Raji (cell line): ENCODE results near the gene ST3GAL3.

Source experiments
- POLR2A ChIP-seq: IDR thresholded peaks from 2 replicates; pipeline ENCODE4 v1.6.1; 2011; ENCODE audit warnings: low read depth, low read length, control low read depth; ENCODE audit not compliant: insufficient read depth

ST3GAL3 gene

DNA sequence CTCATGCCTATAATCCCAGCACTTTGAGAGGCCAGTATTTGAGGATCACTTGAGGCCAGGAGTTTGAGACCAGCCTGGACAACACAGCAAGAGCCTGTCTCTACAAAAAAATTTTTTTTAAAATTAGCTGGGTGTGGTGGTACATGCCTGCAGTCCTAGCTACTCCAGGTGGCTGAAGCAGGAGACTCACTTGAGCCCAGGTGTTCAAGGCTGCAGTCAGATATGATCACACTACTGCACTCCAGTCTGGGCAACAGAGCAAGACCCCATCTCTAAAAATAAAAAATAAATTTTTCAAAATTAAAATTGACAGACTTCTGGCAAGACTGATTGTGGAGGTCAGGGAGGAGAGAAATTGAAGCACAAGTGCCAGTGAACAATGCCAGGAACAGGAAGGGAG is 60.8 kb downstream of the ST3GAL3 start:
- no peak for TF ChIP-seq POLR2A

DNA sequence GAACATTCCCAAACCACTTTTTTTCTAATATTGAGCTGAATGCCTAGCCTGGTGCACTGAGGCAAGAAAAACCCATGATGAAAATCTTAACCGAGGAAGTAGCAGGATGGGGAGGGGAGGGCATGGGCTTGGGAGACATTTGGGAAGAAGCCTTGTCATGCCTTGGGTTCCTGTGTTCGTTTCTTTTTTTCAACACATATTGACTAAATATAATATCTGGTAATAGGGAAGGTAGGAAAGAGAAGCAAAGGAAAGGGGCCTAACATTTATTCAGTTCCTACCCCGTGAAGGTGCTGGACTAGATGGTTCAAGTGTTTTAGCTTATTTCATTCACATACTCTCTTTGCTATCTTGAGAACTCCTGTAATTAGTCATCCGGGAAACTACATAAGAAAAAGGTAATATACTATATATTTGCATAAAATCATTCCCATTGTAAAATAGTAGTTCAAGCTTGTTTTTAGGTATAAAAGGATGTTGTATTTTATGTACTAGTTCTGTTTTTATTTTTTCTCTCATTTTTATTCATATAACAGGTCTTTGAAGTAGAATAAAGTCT is 62.1 kb downstream of the ST3GAL3 start:
- TF ChIP-seq POLR2A = no peak

DNA sequence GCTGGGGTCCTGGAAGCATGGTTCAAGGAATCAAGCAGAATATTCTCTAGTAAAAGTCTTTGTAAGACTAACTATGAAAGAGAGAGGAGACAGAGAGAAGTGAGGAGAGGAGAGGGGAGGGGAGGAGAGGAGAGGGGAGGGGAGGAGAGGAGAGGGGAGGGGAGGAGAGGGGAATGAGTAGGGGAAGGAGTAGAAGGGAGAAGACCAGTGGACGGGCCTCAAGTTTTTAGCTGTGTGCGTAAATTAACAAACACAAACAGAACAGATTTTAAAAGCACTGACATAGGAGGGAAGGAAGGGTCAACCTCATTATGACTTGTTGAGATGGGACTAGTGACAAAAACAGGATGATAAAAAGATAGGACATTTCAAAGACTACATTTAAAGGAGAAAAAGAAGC is 62.8 kb downstream of the ST3GAL3 start:
- no peak for TF ChIP-seq POLR2A

DNA sequence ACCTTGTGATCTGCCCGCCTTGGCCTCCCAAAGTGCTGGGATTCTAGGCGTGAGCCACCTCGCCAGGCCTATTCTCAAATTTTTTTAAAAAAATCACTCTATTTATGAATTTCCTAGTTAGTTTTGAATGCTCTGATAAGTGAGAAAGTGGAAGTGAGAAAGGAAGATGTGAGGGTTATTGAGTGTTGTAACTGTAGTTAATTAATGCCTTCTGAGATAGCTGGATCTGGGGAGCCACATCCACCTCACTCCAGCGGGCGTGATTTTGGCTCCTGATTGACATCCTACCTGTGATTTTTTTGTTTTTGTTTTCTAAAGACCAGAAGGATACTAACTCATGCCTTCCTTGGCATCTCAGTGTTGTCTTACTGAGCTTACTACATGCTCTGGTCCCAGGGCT is 65.6 kb downstream of the ST3GAL3 start:
- TF ChIP-seq POLR2A = no peak

DNA sequence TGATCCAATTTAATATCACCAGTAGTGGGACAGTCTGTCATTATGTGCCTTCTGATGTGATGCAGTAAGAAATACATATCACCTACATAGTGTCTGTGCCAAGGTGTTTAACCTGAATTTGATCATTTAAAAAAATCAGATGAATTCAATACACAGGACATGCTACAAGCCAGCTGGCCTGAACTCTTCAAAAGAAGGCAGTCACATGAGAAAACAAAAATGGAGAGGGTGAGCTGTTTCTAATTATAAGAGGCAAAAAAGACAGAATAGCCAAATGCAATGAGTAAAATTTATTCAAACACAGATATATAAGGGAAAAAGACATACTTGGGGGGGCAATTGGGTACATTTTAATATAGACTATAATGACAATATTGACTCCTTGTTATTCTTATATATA is 66.5 kb downstream of the ST3GAL3 start:
- no peak for TF ChIP-seq POLR2A

DNA sequence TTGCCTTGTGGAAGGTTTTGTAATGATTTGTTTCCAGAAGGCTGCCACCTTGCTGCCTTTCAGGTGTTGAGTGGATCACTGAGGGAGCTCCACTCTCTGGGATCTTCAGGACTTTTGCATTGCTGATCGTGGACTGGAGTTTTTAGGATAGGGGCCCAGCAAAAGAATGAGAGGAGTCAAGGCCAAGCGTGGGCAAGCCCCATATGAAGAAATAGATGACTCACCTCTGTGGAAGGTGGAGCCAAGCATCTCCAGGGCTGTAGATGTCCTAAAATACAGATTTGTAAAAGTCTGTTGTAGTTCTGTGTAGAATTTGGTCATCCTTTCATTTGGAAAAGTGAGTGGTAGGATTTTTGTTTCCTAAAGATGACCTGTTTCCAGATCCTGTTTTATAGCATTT is 67.0 kb downstream of the ST3GAL3 start:
- no peak for TF ChIP-seq POLR2A

DNA sequence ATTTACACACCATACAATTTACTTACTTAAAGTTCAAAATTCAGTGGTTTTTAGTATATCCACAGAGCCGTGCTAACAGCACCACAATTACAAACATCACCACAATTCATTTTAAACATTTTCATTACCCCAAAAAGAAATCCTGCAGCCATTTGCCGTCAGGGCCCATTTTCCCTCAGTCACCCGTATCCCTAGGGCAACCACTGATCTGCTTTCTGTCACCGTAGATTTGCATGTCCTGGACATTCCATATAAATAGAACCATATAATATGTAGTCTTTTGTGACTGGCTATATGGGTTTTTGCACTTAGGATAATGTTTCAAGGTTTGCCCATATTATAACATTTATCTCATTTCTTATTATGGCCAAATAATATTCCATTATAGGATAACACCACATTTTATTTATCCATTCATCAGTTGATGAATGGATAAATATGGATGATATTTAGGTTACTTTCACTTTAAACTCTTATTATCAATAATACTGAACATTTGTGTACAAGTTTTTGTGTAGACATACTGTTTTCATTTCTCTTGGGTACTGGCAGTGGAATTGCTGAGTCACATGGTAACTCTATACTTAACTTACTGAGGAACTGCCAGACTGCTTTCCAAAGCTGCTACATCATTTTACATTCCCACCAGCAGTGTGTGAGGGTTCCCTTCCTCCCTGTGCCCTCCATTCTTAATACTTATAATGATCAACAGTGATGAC is 68.9 kb downstream of the ST3GAL3 start:
- no peak for TF ChIP-seq POLR2A

DNA sequence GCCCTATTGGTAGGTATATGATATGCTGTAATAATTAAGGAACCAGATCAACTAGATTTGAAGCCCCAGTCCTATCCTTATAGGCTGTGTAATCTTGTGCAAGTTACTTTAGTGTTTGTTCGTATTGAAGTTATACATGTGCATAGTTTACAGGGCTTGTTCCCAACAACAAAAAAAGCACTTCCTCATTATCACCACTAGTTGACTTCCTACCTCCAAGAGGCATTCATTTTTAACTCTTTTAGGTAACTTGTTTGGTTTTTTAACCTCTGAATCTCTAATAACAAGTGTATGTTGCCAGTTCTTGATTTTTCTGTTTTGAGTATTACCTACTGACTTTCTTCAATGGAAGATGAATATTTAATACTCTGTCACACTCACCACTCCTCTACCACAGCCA is 71.9 kb downstream of the ST3GAL3 start:
- no peak for TF ChIP-seq POLR2A

DNA sequence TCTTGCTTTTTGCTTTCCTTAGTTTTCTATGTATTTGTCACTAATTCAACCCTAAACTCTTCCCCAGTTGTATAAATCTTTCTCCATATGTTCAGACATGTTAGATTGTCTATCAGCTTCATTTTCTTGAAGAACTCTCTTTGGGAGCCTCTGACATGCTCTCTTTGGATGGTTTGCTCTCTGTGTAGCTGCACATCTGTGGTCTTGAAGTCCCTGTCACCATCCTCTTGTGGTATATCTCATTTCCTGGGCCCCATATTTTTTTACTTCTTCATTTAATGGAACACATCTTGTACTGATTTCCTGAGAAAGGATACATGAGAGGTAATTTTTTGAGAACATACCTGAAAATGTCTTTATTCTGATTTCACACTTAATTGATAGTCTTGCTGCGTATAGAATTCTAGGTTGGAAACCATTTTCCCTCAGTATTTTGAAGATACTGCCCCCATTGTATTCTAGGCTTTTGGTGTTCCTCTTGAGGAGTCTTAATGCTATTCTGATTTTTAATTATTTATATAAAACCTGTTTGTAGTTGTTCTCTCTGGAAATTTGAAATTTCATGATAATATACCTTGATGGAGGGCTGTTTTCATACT is 72.6 kb downstream of the ST3GAL3 start:
- TF ChIP-seq POLR2A = no peak

DNA sequence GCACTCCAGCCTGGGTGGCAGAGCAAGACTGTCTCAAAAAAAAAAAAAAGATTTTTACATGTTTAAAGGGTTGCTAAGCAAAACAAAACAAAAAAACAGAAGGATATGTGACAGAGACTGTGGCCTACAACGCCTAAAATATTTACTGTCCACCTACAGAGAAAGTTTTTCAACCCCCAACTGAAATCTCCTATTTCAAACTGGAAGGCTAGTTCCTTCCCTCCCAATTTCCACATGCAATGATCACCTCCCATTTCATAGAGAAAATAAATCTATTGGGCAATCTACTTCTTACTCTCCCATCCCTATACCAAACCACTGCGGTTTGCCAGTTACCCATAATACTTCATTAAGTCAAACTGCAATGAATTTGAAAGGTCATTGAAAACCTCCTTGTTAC is 74.2 kb downstream of the ST3GAL3 start:
- no peak for TF ChIP-seq POLR2A

DNA sequence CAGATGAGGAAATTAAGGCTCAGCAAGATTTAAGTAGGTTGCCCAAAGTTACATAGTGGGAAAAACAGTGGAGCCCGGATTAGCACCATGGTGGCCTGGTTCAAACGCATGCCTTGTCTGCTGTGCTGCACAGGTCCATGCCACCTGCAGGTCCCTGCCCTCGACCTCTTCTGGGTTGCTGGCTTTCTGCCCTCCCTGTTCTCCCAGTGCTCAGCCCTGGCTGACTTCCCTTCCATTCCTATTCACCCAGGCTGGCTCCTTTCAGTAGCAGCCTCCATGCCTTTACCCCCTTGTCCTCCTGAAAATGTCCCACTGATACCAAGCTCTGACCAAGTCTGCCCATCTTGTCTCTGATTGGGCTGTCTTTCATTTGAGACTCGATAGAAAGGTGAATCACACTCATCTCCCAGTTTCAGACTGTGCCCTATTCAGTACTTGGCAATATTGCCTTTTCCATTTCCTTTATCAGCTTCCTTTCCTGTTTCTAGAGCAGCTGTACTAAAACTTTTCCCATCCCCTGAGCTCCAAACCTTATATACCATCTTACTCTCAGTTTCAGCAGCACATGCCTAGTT is 75.8 kb downstream of the ST3GAL3 start:
- no peak for TF ChIP-seq POLR2A

DNA sequence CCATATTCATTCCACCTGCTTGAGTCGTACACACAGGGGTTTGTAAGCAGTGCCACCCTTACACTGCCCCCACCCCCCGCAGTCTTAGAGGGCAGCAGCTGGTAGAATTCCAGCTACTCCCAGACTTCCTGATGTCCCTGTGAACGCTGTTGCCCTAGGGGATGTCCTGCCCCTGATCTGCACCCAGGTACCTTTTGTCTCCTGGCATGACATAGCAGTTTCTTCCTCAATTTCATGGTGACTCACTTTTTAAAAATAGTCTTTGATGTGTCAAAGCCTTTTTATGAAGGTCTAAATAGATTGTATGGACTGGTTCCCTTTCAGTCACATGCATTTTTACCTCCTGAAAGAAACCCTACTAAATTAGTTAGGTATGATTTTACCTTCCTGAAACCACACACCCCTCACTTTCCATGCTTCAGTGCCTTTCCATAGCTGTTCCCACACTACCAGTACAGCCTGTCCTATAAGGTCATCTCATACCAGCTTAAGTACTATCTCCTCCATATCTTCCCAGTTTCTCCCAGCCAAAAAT is 76.4 kb downstream of the ST3GAL3 start:
- no peak for TF ChIP-seq POLR2A

DNA sequence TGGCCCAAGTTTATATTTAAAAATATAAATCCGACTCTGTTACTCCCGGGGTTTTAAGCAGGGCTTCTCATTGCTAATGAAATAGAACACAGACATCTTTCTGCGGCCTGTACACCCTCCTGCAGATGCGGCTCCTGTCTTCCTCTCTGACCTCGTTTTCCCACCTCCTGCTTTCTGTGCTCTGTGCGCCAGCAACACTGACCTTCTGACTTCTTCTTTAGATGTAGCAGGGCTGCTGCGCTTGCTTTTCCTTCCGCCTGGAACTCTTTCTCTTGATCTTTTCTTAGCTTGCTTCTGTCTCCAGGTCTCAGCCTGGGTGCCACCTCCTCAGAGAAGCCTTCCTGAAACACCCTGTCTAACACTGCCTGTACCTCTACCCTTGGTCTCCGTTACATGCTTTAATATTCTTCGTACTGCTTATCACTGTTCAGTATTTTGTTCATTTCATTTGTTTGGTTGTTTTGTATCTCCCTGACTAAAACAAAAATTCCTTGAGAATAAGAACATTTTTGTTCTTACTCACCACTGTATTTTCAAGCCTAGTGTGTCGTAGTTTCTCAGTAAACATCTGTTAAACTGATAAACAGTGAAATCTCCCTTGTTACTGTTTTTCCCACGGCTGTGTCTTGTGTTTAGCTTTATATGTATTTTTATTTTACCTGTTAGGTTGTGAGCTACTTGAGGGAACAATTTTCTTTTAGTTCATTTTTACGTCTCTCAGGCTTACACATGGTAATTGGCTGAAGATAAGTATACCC is 79.0 kb downstream of the ST3GAL3 start:
- no peak for TF ChIP-seq POLR2A

DNA sequence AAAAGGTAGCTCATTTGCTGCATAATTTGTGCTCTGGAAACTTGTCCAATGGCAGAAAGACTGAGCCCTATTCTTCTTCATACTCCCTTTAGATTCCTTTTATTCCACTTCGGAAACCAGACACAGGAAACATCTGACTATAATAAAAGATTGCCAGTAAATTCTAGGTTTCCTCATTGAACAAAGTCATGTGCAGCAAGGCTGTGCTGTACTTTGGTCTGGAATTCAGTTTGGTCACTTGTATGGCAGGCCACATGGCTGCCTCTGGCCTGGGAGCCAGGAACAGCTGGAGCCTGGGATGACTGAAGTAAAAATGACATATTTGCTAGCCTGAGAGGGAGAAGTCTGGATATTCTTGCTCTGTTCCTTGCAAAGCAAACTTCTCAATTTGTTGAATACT is 79.6 kb downstream of the ST3GAL3 start:
- TF ChIP-seq POLR2A = no peak

DNA sequence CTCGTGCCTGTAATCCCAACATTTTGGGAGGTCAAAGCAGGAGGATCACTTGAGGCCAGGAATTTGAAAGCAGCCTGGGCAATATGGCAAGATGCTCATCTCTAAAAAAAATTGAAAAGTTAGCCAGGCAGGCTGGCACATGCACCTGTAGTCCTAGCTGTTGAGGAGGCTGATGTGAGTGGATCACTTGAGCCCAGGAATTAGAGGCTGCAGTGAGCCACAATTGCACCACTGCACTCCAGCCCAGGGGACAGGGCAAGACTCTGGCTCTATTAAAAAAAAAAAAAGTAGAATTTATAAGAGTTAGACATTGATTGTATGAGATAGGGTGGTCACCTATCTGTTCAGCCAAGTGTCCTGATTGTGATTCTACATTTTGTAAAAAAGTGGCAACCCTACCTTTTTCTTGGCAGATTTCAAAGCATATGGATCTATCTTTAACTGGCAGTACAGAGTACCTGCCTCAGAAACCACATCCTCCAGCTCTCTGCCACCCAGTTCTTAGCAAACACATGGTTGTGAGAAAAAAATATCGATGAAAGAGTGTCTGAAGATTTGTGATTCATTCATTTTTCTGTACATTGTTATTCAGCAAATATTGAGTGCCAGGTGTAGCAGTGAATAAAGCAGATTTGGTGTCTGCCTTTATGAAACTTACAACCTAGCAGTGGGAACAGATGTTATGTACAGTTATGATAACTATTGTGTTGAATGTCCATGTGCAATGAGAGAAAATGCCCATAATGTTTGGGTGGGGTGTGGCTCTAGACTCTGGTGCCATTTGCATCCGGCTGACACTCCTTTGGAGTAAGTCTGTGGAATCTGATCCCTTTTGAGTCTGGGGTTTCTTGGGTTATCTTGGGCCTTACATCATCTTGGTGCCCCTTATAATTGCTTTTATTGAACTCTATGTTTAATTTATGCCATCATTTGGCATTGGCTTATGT is 82.5 kb downstream of the ST3GAL3 start:
- TF ChIP-seq POLR2A = no peak

DNA sequence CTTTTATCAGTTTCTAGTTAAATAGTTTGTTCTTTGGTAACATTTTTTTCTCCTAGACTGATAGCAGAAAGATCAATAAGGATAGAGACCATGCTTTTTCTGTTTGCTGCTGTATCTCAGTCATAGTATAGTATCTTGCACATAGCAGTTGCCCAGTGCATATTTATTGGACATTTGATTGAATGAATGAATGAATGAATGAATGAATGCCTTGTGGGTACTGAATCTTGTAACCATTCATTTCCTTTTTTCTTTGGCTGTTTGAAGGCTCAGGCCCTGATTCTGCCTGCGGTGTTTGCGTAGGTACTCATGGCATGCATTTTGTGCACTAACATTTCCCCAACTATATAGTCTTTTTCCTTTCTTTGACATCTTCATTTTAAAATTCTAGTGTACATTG is 83.9 kb downstream of the ST3GAL3 start:
- no peak for TF ChIP-seq POLR2A
